PFSK-1 (cell line): ENCODE results near the gene SCN4B.

Experiments
- FOXP2 ChIP-seq: optimal IDR thresholded peaks from 2 replicates; pipeline ENCODE3; 2011; ENCODE audit warnings: borderline replicate concordance, control low read depth, inconsistent platforms; ENCODE audit not compliant: insufficient read depth; ENCODE audit errors: extremely low read length, extremely low read depth
- POLR2AphosphoS5 ChIP-seq: IDR thresholded peaks from 2 replicates; pipeline ENCODE4 v1.6.1; 2012; ENCODE audit warnings: low read depth, mild to moderate bottlenecking, control low read depth, low read length, moderate library complexity
- SIN3A ChIP-seq: IDR thresholded peaks from 2 replicates; pipeline ENCODE4 v1.6.1; 2012; ENCODE audit warnings: mild to moderate bottlenecking, low read length, moderate library complexity, borderline replicate concordance; ENCODE audit not compliant: insufficient read depth
- TAF1 ChIP-seq: IDR thresholded peaks from 2 replicates; pipeline ENCODE4 v1.6.1; 2012; ENCODE audit warnings: low read length, control low read depth, borderline replicate concordance; ENCODE audit not compliant: insufficient read depth
- TF ChIP-seq, protein P1 (sequence below), 2 experiments: IDR thresholded peaks; 2 replicates each; pipeline versions ENCODE4 v1.6.1 to v1.8.0; 2011 to 2012; ENCODE audit warnings: low read depth in 2 of 2, low read length in 2 of 2, control low read depth in 1 of 2, inconsistent platforms in 1 of 2, mild to moderate bottlenecking in 1 of 2, moderate library complexity in 1 of 2; ENCODE audit not compliant: insufficient read depth in 1 of 2

Gene SCN4B

DNA sequence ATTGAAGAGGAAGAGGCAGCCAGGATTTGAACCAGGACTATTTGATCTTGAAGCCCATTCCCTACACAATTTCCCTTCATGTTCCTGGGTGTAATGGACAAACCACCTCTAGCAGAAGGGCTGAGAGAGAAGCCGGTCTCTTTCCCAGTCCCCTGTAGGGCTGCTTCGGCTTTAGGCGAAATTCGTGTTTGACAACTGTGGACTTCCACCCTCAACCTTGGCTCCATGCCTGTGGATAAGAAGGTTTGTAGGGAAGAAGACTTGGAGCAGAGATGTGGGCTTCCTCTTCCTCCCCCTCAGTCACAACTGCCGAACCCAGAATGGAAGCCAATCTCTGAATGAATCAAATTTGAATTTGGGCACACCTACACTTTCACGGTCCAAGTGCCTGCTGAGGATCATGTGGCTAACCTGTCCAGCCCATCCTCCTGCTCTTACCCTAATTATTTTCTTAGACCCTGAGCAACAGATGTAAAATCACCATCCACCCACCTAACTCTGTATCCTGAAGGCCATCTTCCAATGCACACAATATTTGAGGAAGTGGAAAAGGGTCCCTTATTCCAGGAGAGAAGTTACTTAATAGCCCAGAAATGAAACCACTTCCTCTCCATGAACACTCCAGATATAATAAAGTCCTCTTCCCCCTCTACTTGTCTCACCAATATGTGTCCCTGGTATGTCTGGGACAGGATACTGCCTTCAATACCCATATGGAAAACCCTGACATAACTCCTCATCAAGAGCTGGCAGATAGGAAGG, 33.9 kb upstream of the SCN4B start:
- no peak for TF ChIP-seq SIN3A
- TF ChIP-seq, protein P1, sequence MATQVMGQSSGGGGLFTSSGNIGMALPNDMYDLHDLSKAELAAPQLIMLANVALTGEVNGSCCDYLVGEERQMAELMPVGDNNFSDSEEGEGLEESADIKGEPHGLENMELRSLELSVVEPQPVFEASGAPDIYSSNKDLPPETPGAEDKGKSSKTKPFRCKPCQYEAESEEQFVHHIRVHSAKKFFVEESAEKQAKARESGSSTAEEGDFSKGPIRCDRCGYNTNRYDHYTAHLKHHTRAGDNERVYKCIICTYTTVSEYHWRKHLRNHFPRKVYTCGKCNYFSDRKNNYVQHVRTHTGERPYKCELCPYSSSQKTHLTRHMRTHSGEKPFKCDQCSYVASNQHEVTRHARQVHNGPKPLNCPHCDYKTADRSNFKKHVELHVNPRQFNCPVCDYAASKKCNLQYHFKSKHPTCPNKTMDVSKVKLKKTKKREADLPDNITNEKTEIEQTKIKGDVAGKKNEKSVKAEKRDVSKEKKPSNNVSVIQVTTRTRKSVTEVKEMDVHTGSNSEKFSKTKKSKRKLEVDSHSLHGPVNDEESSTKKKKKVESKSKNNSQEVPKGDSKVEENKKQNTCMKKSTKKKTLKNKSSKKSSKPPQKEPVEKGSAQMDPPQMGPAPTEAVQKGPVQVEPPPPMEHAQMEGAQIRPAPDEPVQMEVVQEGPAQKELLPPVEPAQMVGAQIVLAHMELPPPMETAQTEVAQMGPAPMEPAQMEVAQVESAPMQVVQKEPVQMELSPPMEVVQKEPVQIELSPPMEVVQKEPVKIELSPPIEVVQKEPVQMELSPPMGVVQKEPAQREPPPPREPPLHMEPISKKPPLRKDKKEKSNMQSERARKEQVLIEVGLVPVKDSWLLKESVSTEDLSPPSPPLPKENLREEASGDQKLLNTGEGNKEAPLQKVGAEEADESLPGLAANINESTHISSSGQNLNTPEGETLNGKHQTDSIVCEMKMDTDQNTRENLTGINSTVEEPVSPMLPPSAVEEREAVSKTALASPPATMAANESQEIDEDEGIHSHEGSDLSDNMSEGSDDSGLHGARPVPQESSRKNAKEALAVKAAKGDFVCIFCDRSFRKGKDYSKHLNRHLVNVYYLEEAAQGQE (IDR thresholded peaks at IDR 0.05; ENCODE audit: insufficient read depth in 1 of 2, low read depth in 2 of 2, low read length in 2 of 2): no peak

DNA sequence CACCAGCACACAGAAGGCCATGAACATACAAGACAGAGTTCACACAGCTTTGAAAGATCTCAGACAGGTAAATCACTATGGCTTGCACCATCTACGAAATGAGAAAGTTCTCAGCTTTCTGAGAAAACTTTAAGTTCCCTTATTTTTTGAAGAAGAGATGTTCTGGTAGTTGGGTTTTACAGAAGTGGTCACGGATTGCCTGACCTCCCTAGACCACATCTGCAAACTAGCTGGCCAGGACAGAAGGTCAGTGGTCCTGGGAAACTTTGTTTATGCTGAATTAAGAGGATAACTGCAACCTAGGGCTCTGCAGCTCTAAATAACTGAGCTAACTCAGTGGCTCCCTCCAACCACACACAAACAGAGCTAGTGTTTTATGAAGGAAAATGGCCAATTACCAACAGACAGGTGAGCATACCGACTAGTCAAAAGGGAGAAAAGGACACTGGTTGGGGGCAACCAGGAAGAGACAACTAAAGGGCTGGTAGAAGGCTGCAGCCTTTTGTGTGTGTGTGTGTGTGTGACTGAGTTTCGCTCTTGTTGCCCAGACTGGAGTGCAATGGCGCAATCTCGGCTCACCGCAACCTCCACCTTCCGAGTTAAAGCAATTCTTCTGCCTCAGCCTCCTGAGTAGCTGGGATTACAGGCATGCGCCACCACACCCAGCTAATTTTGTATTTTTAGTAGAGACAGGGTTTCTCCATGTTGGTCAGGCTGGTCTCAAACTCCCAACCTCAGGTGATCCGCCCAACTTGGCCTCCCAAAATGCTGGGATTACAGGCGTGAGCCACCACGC, 32.4 kb upstream of the SCN4B start:
- TF ChIP-seq, protein P1 (IDR thresholded peaks at IDR 0.05; ENCODE audit: insufficient read depth in 1 of 2, low read depth in 2 of 2, low read length in 2 of 2): no peak

DNA sequence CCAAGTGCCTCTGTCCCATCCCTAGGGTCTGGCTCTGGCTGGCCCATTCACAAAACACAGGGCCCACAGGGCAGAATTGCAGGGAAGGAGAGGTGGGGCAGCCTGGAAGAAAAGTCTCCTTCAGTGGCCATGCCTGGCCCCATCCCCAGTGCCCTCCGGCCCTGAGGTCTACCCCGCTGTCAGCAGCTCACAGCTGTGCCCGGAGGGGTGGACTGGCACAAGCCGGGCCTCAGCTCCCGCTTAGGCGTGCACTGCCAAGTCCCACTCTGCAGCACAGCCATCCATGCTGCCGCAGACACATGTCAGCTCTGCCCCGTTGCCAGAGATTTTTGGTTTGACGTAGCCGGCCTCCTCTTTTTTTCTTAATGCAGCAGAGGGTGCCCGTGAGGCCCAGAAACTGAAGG, 27.7 kb upstream of the SCN4B start:
- TF ChIP-seq FOXP2 (no peak), SIN3A (no peak), TAF1 (no peak), POLR2AphosphoS5 (no peak)
- TF ChIP-seq, protein P1 (IDR thresholded peaks at IDR 0.05; ENCODE audit: insufficient read depth in 1 of 2, low read depth in 2 of 2, low read length in 2 of 2): no peak

DNA sequence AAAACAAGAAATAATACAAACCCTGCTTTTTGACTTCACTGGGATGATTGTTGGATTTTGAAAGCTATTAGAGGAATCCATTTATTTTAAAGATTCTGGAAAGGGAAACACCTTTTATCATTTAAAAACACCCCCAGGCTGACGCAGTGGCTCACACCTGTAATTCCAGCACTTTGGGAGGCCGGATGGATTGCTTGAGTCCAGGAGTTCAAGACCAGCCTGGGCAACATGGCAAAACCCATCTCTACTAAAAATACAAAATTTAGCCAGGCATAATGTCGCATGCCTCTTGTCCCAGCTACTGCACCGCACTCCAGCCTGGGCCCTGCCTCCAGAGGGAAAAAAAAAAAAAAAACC, 24.1 kb upstream of the SCN4B start:
- TF ChIP-seq POLR2AphosphoS5: no peak
- no peak for TF ChIP-seq FOXP2
- TF ChIP-seq SIN3A: no peak
- TF ChIP-seq TAF1: no peak
- TF ChIP-seq, protein P1 (IDR thresholded peaks at IDR 0.05; ENCODE audit: insufficient read depth in 1 of 2, low read depth in 2 of 2, low read length in 2 of 2): no peak
